ENCODE measurements around the gene ZNF672. TPM values are rescaled to one million over a fixed set of nuclear protein-coding genes. Genes with fewer than 3 reads are reported as not detected.

The ZNF672 gene
- polyA plus RNA-seq, 1 of the 3 experiments (the other 2 are of a cell fraction) = 14.2 TPM

- TF ChIP-seq REST (IDR thresholded peaks at IDR 0.05; ENCODE audit: low read depth, low read length) = no peak
These were observed 56.8 kb downstream of the ZNF672 start (continued) for GRCh38 chr1:248894837-248895236.

- H3K4me1 ChIP-seq (ENCODE audit: control insufficient read depth in 1 of 2, insufficient read depth in 2 of 2, low read depth in 1 of 2, low read length in 1 of 2) = no peaks in the 10 kb centered on the region
- TF ChIP-seq ELF1 (IDR thresholded peaks at IDR 0.05) (no peak), MAX (IDR thresholded peaks at IDR 0.05; ENCODE audit: low read depth) (no peak), FOXM1 (IDR thresholded peaks at IDR 0.05; ENCODE audit: low read depth) (no peak), FOXJ3 (CRISPR knock-in tag; IDR thresholded peaks at IDR 0.05) (no peak), NFIC (IDR thresholded peaks at IDR 0.05; ENCODE audit: borderline replicate concordance) (no peak), TEAD4 (IDR thresholded peaks at IDR 0.05; ENCODE audit: borderline replicate concordance, insufficient read depth) (no peak), TCF12 (IDR thresholded peaks at IDR 0.05) (no peak), YY1 (IDR thresholded peaks at IDR 0.05; ENCODE audit: low read depth) (no peak), CTCF (IDR thresholded peaks at IDR 0.05) (no peak), EZH2phosphoT487 (IDR thresholded peaks at IDR 0.05; ENCODE audit: borderline replicate concordance, low read depth) (no peak), MEF2A (IDR thresholded peaks at IDR 0.05; ENCODE audit: borderline replicate concordance, low read depth) (no peak), EP300 (IDR thresholded peaks at IDR 0.05; ENCODE audit: borderline replicate concordance in 1 of 2, low read depth in 1 of 2, low read length in 1 of 2) (no peak)
- CTCF ChIA-PET = interaction anchor here (1.1 kb wide), 1 partner anchor 39 kb away, joined by 3 read pairs; the partner anchor contains the start of gene ZNF692
These were observed 59.7 kb downstream of the ZNF672 start for GRCh38 chr1:248897412-248898337.

More at GRCh38 chr1:248897412-248898337, 59.7 kb downstream of the ZNF672 start:
- H2AFZ ChIP-seq (ENCODE audit: low read depth) = no peak overlapping the region
- no peak for DNase-seq
- no peaks in the 10 kb centered on the region for H3K9me3 ChIP-seq
- H4K20me1 ChIP-seq (ENCODE audit: insufficient read depth) = no peaks in the 10 kb centered on the region
- POLR2A ChIA-PET = no interaction called here
- no peaks in the 10 kb centered on the region for H3F3A ChIP-seq (replicated peaks; ENCODE audit: insufficient read depth)
- H3K9me2 ChIP-seq = no peaks in the 10 kb centered on the region
- H3K79me2 ChIP-seq (ENCODE audit: insufficient read depth) = no peaks in the 10 kb centered on the region
- H3K36me3 ChIP-seq (replicated peaks in 1 of 2; ENCODE audit: control insufficient read depth in 1 of 2, insufficient read depth in 2 of 2, low read length in 1 of 2) = no peaks in the 10 kb centered on the region
- no peak overlapping the region for H3K4me2 ChIP-seq
- H3K4me3 ChIP-seq (ENCODE audit: low read depth in 2 of 2, low read length in 1 of 2) = no peak overlapping the region
- no peak overlapping the region for H3K27ac ChIP-seq (ENCODE audit: low read depth in 2 of 2, low read length in 1 of 2)
- 48% methylated on average over 6 of the region's 9 CpGs for WGBS (ENCODE audit: low lambda C conversion rate)
- no peak overlapping the region for H3K9ac ChIP-seq
- peaks cover 4% of the 10 kb centered on the region; the same call in 1 of the 2 replicates for H3K27me3 ChIP-seq (ENCODE audit: insufficient read depth)

Small RNAs within 50 kb of the gene (small RNA-seq; reads per million reads assigned to genes)
- 0 reads per million in 7 experiments for gene MIR3124

Other genes starting within 250 kb of the ZNF672 start
- not detected in 2 replicates for gene OR2T10, start 240.5 kb upstream of the ZNF672 start, polyA plus RNA-seq (2012; rRNA removed)
- gene OR2T11, start 203.1 kb upstream of the ZNF672 start, polyA plus RNA-seq (2012; rRNA removed) = not detected in 2 replicates
- gene OR2T35, start 192.9 kb upstream of the ZNF672 start, polyA plus RNA-seq (2012; rRNA removed) = not detected in 2 replicates
- gene OR2T27, start 182.7 kb upstream of the ZNF672 start, polyA plus RNA-seq (2012; rRNA removed) = not detected in 2 replicates
- gene OR14I1, start 135.5 kb upstream of the ZNF672 start, polyA plus RNA-seq (2012; rRNA removed) = not detected in 2 replicates
- 1.5 and 1.6 TPM in 2 replicates for gene LYPD8, start 82.5 kb upstream of the ZNF672 start, polyA plus RNA-seq (2012; rRNA removed)
- gene SH3BP5L, start 12.3 kb upstream of the ZNF672 start, polyA plus RNA-seq (2012; rRNA removed) = 32.1 and 37.3 TPM in 2 replicates
- gene ZNF692, start 20.9 kb downstream of the ZNF672 start, polyA plus RNA-seq (2012; rRNA removed) = 47.0 and 62.9 TPM in 2 replicates
- gene PGBD2, start 68.0 kb downstream of the ZNF672 start, polyA plus RNA-seq (2012; rRNA removed) = 6.4 and 9.9 TPM in 2 replicates

Measured in SK-N-SH (cell line).